HG02642 (cell line): ENCODE results near the gene ACAT2.
"Not testable (repeated sequence)": the region's sequence is repeated elsewhere in the genome, so short reads cannot be mapped to it uniquely, and the experiment has no call there.

Experiments used
- ATAC-seq: cut with Tn5 transposase; IDR thresholded peaks from one replicate; pipeline ENCODE4 v1.9.1; 2021; ENCODE audit warnings: mild to moderate bottlenecking; ENCODE audit not compliant: unreplicated experiment, poor library complexity

Gene ACAT2

GRCh38 chr6:159806021-159806458 is 44.2 kb downstream of the ACAT2 start:
- no peak for ATAC-seq

- ATAC-seq: no peak
These were observed 45.5 kb downstream of the ACAT2 start for GRCh38 chr6:159807150-159807858.

GRCh38 chr6:159808647-159809046 is 46.8 kb downstream of the ACAT2 start:
- no peak for ATAC-seq

GRCh38 chr6:159809149-159809548 is 47.3 kb downstream of the ACAT2 start:
- ATAC-seq: no peak

- ATAC-seq: no peak
These were observed 51.9 kb downstream of the ACAT2 start for GRCh38 chr6:159813781-159814180.

GRCh38 chr6:159815410-159815809 is 53.6 kb downstream of the ACAT2 start:
- ATAC-seq: no peak

GRCh38 chr6:159816775-159817174 is 54.9 kb downstream of the ACAT2 start:
- not testable (repeated sequence) for ATAC-seq

- no peak for ATAC-seq
These were observed 56.3 kb downstream of the ACAT2 start for GRCh38 chr6:159817951-159818739.

GRCh38 chr6:159819098-159819497 is 57.3 kb downstream of the ACAT2 start:
- ATAC-seq: no peak

GRCh38 chr6:159819932-159820640 is 58.2 kb downstream of the ACAT2 start:
- ATAC-seq: no peak

- ATAC-seq: no peak
These were observed 59.3 kb downstream of the ACAT2 start for GRCh38 chr6:159821122-159821521.

- ATAC-seq: no peak
These were observed 59.9 kb downstream of the ACAT2 start for GRCh38 chr6:159821726-159822125.

GRCh38 chr6:159823953-159824352 is 62.1 kb downstream of the ACAT2 start:
- ATAC-seq: no peak

GRCh38 chr6:159824690-159825089 is 62.8 kb downstream of the ACAT2 start:
- not testable (repeated sequence) for ATAC-seq

GRCh38 chr6:159826004-159826403 is 64.2 kb downstream of the ACAT2 start:
- ATAC-seq: no peak

GRCh38 chr6:159826968-159827647 is 65.3 kb downstream of the ACAT2 start:
- no peak for ATAC-seq

- ATAC-seq: no peak
These were observed 66.2 kb downstream of the ACAT2 start for GRCh38 chr6:159828074-159828473.
